HG02981 (cell line): ENCODE data around the gene LIN37.
"Not testable (repeated sequence)": the region's sequence is repeated elsewhere in the genome, so short reads cannot be mapped to it uniquely, and the experiment has no call there.

Experiments used
- ATAC-seq: cut with Tn5 transposase; IDR thresholded peaks from one replicate; pipeline ENCODE4 v1.9.1; 2021; ENCODE audit warnings: mild to moderate bottlenecking, moderate library complexity; ENCODE audit not compliant: unreplicated experiment

LIN37 gene

GRCh38 chr19:35719402-35720162 is 28.8 kb upstream of the LIN37 start:
- ATAC-seq: no peak

- no peak for ATAC-seq
These were observed 28.2 kb upstream of the LIN37 start for GRCh38 chr19:35720163-35720524.

GRCh38 chr19:35720648-35721047 is 27.7 kb upstream of the LIN37 start:
- ATAC-seq: no peak

- ATAC-seq: no peak
These were observed 27.0 kb upstream of the LIN37 start for GRCh38 chr19:35721374-35721773.

GRCh38 chr19:35722461-35722860 is 25.9 kb upstream of the LIN37 start:
- no peak for ATAC-seq

- ATAC-seq: no peak
These were observed 25.5 kb upstream of the LIN37 start for GRCh38 chr19:35722897-35723296.

GRCh38 chr19:35723671-35724070 is 24.7 kb upstream of the LIN37 start:
- no peak for ATAC-seq

- ATAC-seq: not testable (repeated sequence)
These were observed 24.2 kb upstream of the LIN37 start for GRCh38 chr19:35724132-35724531.

GRCh38 chr19:35724560-35724959 is 23.8 kb upstream of the LIN37 start:
- ATAC-seq: no peak

- ATAC-seq: no peak
These were observed 23.0 kb upstream of the LIN37 start for GRCh38 chr19:35725216-35725861.

- no peak for ATAC-seq
These were observed 21.1 kb upstream of the LIN37 start for GRCh38 chr19:35727053-35727955.

GRCh38 chr19:35727956-35728706 is 20.2 kb upstream of the LIN37 start:
- no peak for ATAC-seq

- ATAC-seq: no peak
These were observed 19.4 kb upstream of the LIN37 start for GRCh38 chr19:35729021-35729420.

- no peak for ATAC-seq
These were observed 18.6 kb upstream of the LIN37 start for GRCh38 chr19:35729763-35730162.

GRCh38 chr19:35730326-35730725 is 18.1 kb upstream of the LIN37 start:
- no peak for ATAC-seq

GRCh38 chr19:35731353-35731752 is 17.0 kb upstream of the LIN37 start:
- no peak for ATAC-seq

- no peak for ATAC-seq
These were observed 16.5 kb upstream of the LIN37 start for GRCh38 chr19:35731779-35732405.

GRCh38 chr19:35732540-35733179 is 15.7 kb upstream of the LIN37 start:
- no peak for ATAC-seq

GRCh38 chr19:35733180-35734125 is 14.9 kb upstream of the LIN37 start:
- no peak for ATAC-seq
